Testis (tissue), 3 donors: Measurements from ENCODE around the gene IGF1R. TPM values are rescaled to one million over a fixed set of nuclear protein-coding genes. Genes with fewer than 3 reads are reported as not detected.

ENCODE experiments used
- DNase-seq: peaks from one replicate; pipeline ENCODE4 v3.0.0-alpha.2; 2019
- H3K27ac ChIP-seq, 2 donors: fragments of 200-600 bp; sonication (generic); one replicate each; pipeline ENCODE4 v1.5.1; 2019
- H3K27me3 ChIP-seq: fragments of 200-600 bp; sonication (generic); one replicate; pipeline ENCODE4 v1.5.1; 2019
- H3K36me3 ChIP-seq: fragments of 200-600 bp; sonication (generic); one replicate; pipeline ENCODE4 v1.5.1; 2017; ENCODE audit warnings: low read depth; ENCODE audit errors: missing control alignments
- H3K4me1 ChIP-seq: fragments of 200-600 bp; sonication (generic); one replicate; pipeline ENCODE4 v1.5.1; 2019
- H3K4me3 ChIP-seq, 2 donors: fragments of 200-600 bp; sonication (generic); one replicate each; pipeline ENCODE4 v1.5.1; 2017 to 2019
- H3K9me3 ChIP-seq: fragments of 200-600 bp; sonication (generic); one replicate; pipeline ENCODE4 v1.5.1; 2017
- POLR2A ChIP-seq: fragments of 450-650 bp; IDR thresholded peaks from one replicate; pipeline ENCODE4 v1.6.1; 2017; ENCODE audit warnings: antibody characterized with exemption, mild to moderate bottlenecking, moderate library complexity
- WGBS, 2 donors: methylation state at CpG; one replicate each; pipeline ENCODE4 v1.1.5; 2018; 5-methylcytosine and 5-hydroxymethylcytosine counted together
- intact Hi-C: fragments of 100-400 bp; cut with DNase I; formaldehyde crosslinking; loops from one replicate; pipeline ENCODE4 v1.15.1; 2023; ENCODE audit warnings: low total_unique reads
- polyA plus RNA-seq: library from polyadenylated mRNA; stranded (reverse); fragments of 350-450 nt; fragmentation: Illumina TruSeq; extraction: RNeasy Lipid Tissue Mini Kit (QIAGEN cat#74804); gene quantifications from one replicate; pipeline ENCODE4 v1.2.3, GENCODE V29; 2014; ENCODE audit warnings: low read depth, low replicate concordance; ENCODE audit not compliant: insufficient read depth
- total RNA-seq, 2 donors: library from RNA; depleted of rRNA; stranded (reverse); fragments of >200 nt; gene quantifications; one replicate each; pipeline ENCODE4 v1.2.3, GENCODE V29; 2016
- TF ChIP-seq, protein P1 (sequence below), 3 experiments: fragments of 450-650 bp in 2 of 3; fragments of 200-600 bp in 1 of 3; sonication (generic) in 1 of 3; IDR thresholded peaks; one replicate each; pipeline ENCODE4 v1.5.1; 2016 to 2019; ENCODE audit warnings: antibody characterized with exemption in 3 of 3, mild to moderate bottlenecking in 2 of 3, moderate library complexity in 1 of 3

The IGF1R gene
- total and polyA plus RNA-seq, 3 donors from 2014 or later = 25.8 to 172 (median 157) TPM

DNA sequence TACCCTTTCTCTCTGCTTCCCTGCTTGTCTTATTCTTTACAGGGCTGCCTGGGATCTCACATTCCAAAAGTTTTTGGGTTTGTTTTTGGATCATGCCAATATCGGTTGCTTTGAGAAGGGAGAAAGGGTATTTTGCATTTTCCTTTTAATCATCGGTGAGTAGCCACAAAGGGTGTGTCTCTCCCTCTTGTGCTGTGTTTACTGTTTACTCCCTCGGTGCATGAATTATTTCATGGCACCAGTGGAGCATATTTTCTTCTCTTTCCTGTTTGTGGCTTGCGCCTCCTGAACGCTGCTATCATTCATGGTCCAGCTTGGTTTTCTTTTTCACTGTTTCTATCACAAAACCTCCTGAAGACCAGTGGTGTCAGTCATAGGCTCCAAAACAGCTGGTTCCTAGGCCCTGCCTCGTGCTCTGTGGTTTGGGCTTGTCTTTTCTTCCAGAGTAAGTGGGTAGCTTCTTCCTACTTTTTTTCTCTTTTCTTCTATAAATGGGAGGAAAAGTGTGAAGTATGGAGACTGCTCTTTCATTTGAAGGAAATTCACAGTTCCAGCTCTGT lies 54.9 kb downstream of the IGF1R start:
- peaks cover 29% of the 10 kb centered on the region for H3K4me1 ChIP-seq
- no peaks in the 10 kb centered on the region for H3K36me3 ChIP-seq
- H3K27me3 ChIP-seq = no peaks in the 10 kb centered on the region
- intact Hi-C loops = no loop called here
- no peak overlapping the region for H3K27ac ChIP-seq
- H3K4me3 ChIP-seq = no peak overlapping the region
- 53 to 71% methylated on average over 6 of the region's 6 CpGs for WGBS, 2 donors
- DNase-seq = no peak
- TF ChIP-seq, protein P1, sequence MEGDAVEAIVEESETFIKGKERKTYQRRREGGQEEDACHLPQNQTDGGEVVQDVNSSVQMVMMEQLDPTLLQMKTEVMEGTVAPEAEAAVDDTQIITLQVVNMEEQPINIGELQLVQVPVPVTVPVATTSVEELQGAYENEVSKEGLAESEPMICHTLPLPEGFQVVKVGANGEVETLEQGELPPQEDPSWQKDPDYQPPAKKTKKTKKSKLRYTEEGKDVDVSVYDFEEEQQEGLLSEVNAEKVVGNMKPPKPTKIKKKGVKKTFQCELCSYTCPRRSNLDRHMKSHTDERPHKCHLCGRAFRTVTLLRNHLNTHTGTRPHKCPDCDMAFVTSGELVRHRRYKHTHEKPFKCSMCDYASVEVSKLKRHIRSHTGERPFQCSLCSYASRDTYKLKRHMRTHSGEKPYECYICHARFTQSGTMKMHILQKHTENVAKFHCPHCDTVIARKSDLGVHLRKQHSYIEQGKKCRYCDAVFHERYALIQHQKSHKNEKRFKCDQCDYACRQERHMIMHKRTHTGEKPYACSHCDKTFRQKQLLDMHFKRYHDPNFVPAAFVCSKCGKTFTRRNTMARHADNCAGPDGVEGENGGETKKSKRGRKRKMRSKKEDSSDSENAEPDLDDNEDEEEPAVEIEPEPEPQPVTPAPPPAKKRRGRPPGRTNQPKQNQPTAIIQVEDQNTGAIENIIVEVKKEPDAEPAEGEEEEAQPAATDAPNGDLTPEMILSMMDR (IDR thresholded peaks at IDR 0.05) = no peak
- TF ChIP-seq POLR2A = no peak
- H3K9me3 ChIP-seq = no peaks in the 10 kb centered on the region

DNA sequence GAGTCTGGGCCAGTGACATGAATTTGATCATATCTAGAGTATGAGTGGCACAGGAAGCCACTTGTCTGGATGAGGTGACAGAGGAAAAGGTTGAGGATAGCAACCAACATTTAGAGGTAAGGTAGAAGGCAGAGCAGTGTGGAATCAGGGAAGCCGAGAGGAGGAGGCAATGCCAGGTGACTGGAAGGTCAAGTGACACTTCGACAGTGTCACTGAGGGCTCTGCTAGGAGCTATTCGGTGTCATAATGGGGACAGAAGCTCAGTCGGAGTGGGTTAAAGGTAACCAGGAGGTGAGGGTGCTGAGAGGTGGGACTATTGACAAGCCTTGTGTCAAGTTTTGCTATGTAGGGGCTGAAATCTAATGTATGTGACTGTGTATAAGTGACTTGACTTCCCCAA lies 56.7 kb downstream of the IGF1R start:
- 90 to 95% methylated on average over 4 of the region's 4 CpGs for WGBS, 2 donors
- DNase-seq = no peak
- H3K4me1 ChIP-seq = peaks cover 13% of the 10 kb centered on the region

DNA sequence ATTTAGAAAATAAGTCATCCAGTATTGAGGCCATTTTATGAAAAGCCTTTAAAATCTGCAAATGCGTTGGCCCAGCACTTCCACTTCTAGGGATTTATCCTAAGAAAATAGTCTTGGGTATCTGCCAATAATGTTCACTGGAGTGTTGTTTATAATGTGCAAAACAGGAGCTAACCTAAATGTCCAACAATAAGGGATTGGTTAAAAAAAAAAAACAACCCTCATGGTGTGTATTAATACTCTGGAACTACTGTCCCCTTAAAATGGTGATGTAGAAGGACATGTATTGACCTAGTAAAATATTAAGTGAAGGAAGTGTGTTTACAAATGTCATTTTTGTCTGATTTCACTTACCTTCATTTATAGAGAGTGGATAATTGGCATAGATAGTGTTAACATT lies 58.0 kb downstream of the IGF1R start:
- Histone ChIP-seq H3K27me3 (no peaks in the 10 kb centered on the region), H3K36me3 (no peaks in the 10 kb centered on the region), H3K4me3 (no peak overlapping the region), H3K9me3 (no peaks in the 10 kb centered on the region), H3K4me1 (peaks cover 7% of the 10 kb centered on the region), H3K27ac (no peak overlapping the region)
- intact Hi-C loops = no loop called here
- DNase-seq = no peak
- 67 to 69% methylated on average over 1 of the region's 1 CpG for WGBS, 2 donors
- TF ChIP-seq POLR2A = no peak
- TF ChIP-seq, protein P1 (IDR thresholded peaks at IDR 0.05) = no peak

More for the DNA sequence above, 56.7 kb downstream of the IGF1R start:
- TF ChIP-seq POLR2A = no peak
- TF ChIP-seq, protein P1 (IDR thresholded peaks at IDR 0.05) = no peak
- Histone ChIP-seq H3K4me3 (no peak overlapping the region), H3K27ac (no peak overlapping the region), H3K9me3 (no peaks in the 10 kb centered on the region), H3K36me3 (no peaks in the 10 kb centered on the region), H3K27me3 (no peaks in the 10 kb centered on the region)
- intact Hi-C loops = no loop called here

DNA sequence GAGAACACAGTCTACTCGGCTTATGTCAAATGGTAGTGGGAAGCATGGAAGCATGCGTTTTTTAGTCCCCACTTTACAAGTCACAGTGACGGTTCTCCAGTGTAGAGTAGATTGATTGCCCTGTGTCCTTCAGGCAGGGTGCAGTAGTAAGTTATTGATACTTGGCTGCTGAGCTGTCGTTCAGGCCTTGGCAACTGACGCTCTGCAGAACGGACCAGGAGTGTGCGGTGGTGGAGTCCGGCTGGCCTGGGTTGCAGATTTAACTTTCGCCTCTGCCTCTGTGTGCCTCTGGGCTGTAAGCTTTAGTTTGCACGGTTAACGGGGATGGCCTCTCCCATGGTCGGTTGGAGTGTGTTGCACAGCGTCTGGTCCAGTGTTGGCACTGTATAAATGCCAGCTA lies 58.6 kb downstream of the IGF1R start:
- 85 to 95% methylated on average over 13 of the region's 13 CpGs for WGBS, 2 donors
- H3K27ac ChIP-seq = no peak overlapping the region

More for the DNA sequence above, 58.6 kb downstream of the IGF1R start:
- H3K36me3 ChIP-seq = no peaks in the 10 kb centered on the region
- H3K4me3 ChIP-seq = no peak overlapping the region
- peaks cover 7% of the 10 kb centered on the region for H3K4me1 ChIP-seq
- no peak for DNase-seq
- intact Hi-C loops = no loop called here
- H3K9me3 ChIP-seq = no peaks in the 10 kb centered on the region
- H3K27me3 ChIP-seq = no peaks in the 10 kb centered on the region
- TF ChIP-seq, protein P1 (IDR thresholded peaks at IDR 0.05) = no peak
